GM21723 (cell line): ENCODE data around the gene KCNQ1OT1.

Source experiments
- ATAC-seq: cut with Tn5 transposase; IDR thresholded peaks from one replicate; pipeline ENCODE4 v1.9.1; 2021; ENCODE audit warnings: mild to moderate bottlenecking, moderate library complexity; ENCODE audit not compliant: unreplicated experiment

KCNQ1OT1 gene

GRCh38 chr11:2562890-2563212 lies 136.9 kb downstream of the KCNQ1OT1 start:
- ATAC-seq = no peak

- ATAC-seq = no peak
Measured at GRCh38 chr11:2561696-2562581, 137.9 kb downstream of the KCNQ1OT1 start.

DNA sequence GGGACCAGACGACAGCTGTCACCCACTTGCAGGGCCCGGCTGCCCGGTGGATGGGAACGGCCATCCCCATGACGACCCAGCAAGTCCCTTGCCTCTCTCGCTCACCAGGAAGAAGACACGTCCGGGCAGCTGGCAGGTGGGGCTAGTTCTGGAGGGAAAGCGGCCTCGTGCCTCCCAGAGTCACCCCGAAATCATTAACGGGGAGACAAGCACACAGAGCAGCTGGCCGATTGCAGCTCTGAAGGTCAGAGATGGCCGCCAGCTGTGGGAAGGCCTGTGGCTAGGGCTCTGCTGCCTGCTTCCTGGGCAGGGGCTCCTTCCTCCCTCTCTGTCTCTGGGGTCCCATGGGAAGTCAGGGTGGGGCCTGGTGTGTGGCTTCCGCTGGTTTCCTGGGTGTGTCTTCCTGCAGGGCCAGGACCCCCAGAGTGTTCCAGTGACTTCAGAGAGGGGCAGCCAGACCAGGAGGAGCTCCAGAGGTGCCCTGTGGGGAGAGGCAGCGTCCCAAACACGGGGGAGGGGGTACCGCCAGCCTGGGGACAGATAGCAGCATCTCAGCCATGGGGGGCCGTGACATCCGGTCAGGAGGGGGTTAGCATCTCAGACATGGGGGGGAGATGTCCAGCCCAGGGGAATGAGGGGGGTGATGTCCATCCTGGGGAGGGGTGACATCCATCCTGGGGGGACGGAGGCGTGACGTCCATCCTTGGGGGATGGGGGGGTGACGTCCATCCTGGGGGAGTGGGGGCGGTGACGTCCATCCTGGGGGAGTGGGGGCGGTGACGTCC lies 140.1 kb downstream of the KCNQ1OT1 start:
- no peak for ATAC-seq

DNA sequence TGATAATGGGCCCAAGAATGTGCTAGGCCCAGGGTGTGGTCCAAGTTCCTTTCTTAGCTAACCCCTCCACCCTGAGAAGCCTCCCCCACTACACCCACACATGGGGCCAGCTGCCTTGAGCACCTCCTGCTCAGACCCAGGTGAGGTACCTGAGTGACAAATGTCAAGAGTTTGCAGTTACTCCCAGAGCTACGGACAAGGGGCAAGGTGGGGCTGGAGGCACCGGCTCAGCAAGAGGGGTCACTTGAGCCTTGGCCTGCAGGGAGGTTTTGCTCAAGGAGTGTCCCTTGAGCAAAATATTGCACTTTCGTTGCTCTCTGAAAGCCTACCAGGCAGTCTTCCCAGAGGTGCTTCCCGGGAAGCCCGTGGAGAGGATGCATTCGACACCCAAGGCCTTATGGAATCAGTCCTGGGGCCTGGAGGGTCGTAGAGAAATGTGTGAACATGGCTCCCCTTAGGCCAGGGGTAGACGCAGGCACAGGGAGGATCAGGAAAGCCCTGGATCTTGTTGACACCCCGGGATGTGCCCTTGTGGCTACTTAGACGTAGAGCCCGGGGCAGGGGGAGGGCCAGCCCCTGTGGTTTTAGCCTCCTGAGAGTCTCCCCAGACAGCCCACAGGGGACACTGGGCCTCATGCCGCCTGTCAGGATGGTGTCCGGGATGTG lies 140.8 kb downstream of the KCNQ1OT1 start:
- ATAC-seq = no peak

- no peak for ATAC-seq
Measured at GRCh38 chr11:2558397-2558796, 141.4 kb downstream of the KCNQ1OT1 start.
